ENCODE data around the gene EHD1.

The EHD1 gene

GRCh38 chr11:64878494-64879243 is at the start of gene EHD1:
TSS of gene EHD1 (minus strand) at chr11:64878621. CDS start at chr11:64878464, 157 bp downstream.
- peak; percentile 98 for DNase-seq

- no peak for DNase-seq
Measured at GRCh38 chr11:64926689-64927088, 48.3 kb upstream of the EHD1 start.

GRCh38 chr11:64925536-64926436 is 47.4 kb upstream of the EHD1 start:
- DNase-seq: no peak

- no peak for DNase-seq
Measured at GRCh38 chr11:64924910-64925284, 46.5 kb upstream of the EHD1 start.

- DNase-seq: peak; percentile 93 to 99
Measured at GRCh38 chr11:64923944-64924909, 45.8 kb upstream of the EHD1 start, which contains the start of gene PPP2R5B. TSS of gene PPP2R5B (plus strand) at chr11:64924689. CDS start at chr11:64925735, 1,046 bp downstream.

- DNase-seq: no peak
Measured at GRCh38 chr11:64923151-64923661, 44.8 kb upstream of the EHD1 start.

GRCh38 chr11:64921384-64921783 is 43.0 kb upstream of the EHD1 start:
- no peak for DNase-seq

DNA sequence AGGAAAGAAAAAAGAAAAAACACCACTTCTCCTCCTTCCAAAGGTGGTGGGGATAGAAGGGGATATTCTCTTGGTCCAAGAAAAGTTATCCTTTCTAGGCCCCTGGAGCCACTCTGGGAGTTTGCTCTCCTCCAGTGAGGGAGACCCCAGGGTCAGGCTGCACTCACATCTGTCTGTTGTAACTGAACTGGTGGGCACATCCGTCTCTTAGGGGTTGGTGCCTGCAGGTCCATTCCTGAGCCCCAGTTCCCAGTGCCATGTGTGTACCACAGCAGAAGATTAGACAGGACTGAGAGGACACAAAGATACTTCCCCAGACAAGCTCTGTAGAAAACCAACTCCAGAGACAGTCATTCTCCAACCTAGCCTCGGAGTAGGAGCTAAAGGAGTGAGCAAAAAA is 41.7 kb upstream of the EHD1 start:
- DNase-seq: no peak

- peak in 1 of 2 donors; percentile 16 for DNase-seq
Measured at GRCh38 chr11:64919627-64920026, 41.2 kb upstream of the EHD1 start.

- peak; percentile 5 to 18 for DNase-seq
Measured at GRCh38 chr11:64918017-64918416, 39.6 kb upstream of the EHD1 start.

DNA sequence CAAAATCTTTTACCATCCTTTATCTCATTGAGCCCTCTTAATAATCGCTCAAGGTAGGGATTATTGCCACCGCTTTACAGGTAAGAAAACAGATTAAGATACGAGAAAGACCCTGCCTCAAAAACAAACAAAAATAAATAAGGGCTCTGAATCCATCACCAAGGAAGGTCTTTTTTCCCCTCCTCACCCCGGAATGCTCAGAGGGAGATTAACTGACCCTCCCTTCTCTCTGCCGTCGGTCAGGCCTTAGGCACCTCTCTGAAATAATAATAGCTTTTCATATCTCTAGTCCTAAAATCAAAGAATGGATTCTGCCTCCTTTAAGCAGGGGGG is 39.2 kb upstream of the EHD1 start:
- DNase-seq: no peak

GRCh38 chr11:64916775-64917662 is 38.6 kb upstream of the EHD1 start, which contains the start of gene ATG2A:
TSS of gene ATG2A (minus strand) at chr11:64917209. CDS start at chr11:64917135, 74 bp downstream.
- DNase-seq: peak; percentile 99 to 100

- DNase-seq: no peak
Measured at GRCh38 chr11:64916040-64916774, 37.8 kb upstream of the EHD1 start.

GRCh38 chr11:64915376-64915887 is 37.0 kb upstream of the EHD1 start:
- DNase-seq: no peak

GRCh38 chr11:64914123-64914522 is 35.7 kb upstream of the EHD1 start:
- no peak for DNase-seq

DNA sequence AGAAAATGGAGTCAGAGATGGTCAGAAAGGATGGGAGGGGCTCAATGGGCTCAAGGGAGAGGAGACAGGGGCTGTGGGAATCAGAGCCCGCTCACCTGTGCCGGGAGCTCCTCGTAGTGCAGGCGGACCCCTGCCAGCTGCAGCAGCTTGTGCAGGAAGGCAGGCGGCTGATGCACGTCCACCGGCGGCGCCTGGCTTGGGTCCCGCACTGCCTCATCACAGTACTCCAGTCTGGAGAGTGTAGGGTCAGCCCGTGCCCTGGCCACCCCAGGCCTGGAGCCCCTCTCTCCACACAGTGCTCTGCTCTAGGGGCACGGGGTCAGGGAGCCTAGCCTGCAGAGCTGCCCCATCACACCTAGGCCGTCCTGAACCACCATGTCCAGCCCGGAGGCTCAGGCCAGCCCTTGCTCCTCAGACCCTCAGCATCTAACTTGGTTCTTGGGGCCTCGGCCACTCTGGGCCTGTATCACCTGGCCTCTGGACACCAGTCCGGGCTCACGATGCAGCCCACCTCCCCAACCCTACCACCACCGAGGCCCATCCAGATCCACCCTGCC is 34.8 kb upstream of the EHD1 start:
- no peak for DNase-seq

DNA sequence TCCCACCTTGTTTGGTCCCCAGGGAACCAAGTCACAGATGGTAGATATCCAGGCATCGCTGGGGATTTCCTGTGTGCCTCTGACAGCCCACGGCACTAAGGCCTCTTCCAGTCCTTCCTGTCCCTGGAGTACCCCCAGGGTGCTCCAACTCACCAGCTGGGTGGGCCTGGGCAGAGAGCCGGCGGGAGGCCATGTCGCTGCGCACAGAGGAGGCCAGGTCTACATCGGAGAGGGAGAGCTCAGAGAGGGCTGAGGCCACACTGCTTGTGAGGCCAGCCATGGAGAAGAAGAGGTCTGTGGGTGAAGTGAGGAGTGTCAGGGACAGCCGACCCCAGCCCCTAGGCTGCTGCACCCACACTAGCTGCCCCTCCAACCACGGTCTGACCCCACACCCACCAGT is 33.3 kb upstream of the EHD1 start:
- no peak for DNase-seq

GRCh38 chr11:64911142-64911541 is 32.7 kb upstream of the EHD1 start:
- no peak for DNase-seq

DNA sequence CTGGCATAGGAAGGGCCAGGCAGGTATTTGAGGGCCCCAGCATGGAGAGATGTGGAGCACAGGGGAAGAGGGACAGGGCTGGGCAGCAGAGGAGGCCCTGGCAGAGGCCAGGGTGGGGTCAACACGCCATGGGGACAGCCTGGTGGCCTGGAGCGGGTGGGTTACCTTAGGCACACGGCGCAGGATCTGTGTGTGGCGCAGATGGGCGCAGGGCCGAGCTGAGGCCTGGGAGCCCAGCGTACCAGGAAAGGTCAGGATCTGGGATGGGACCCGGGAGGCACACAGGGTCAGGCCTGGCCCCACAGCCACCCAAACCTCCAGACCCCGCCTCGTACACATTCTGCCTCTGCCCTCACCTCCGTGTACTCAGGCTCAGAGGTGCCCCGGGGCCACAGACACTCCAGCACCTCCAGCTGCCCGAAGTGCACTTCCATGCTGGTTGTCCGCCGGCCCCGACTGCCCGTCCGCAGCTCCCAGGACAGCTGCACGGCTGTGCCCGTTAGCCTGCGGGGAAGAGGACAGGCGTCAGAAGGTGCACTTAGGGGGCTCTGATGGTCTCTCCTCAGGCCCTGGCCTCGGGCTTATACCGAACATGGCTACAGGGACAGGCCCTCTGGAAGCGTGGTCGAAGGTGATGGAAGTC is 32.2 kb upstream of the EHD1 start:
- DNase-seq: no peak
